SK-MEL-5 (cell line): ENCODE measurements around the gene SLC17A5. TPM values are rescaled to one million over a fixed set of nuclear protein-coding genes. Genes with fewer than 3 reads are reported as not detected.

Experiments used
- DNase-seq: peaks from one replicate; pipeline ENCODE4 v3.0.0-alpha.2; 2016; ENCODE audit warnings: low read depth, low spot score
- in situ Hi-C: cut with HindIII; loops from 2 replicates; pipeline ENCODE4 v1.10.0; 2016; ENCODE audit warnings: low sequenced_read_pairs, high pct_unique_total_duplicates, low pct_unique_long_range_greater_than_20kb
- total RNA-seq: library from RNA; depleted of rRNA; stranded (reverse); fragments of >200 nt; shearing (Covaris generic); gene quantifications from 2 replicates; pipeline ENCODE4 v1.2.3, GENCODE V29; 2014

Gene SLC17A5
- total RNA-seq, 1 experiment from 2014 or later, result 24.9 TPM

GRCh38 chr6:73671911-73672685, 18.3 kb upstream of the SLC17A5 start:
- no peak for DNase-seq
- in situ Hi-C loops, result no loop called here

DNA sequence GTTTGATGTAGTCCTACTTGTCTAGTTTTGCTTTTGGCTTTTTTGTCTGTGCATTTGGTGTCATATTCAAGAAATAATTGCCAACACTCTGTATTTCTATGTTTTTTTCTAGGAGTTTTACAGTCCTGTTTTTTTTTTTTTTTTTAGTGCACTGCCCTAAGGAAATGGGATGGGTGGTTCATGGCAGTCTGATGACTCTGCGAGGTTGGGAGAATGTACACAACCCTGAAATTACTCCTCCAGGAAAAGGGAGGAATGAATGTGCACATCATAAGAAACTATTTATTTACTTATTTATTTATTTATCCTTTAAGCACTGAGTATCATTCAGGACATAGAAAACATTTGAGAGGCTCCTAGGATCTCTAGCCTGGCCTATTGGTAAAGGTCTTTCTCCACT, 15.2 kb upstream of the SLC17A5 start:
- in situ Hi-C loops, result no loop called here
- no peak for DNase-seq

- in situ Hi-C loops, result no loop called here
- no peak for DNase-seq
Measured at GRCh38 chr6:73667798-73668197, 14.0 kb upstream of the SLC17A5 start.

DNA sequence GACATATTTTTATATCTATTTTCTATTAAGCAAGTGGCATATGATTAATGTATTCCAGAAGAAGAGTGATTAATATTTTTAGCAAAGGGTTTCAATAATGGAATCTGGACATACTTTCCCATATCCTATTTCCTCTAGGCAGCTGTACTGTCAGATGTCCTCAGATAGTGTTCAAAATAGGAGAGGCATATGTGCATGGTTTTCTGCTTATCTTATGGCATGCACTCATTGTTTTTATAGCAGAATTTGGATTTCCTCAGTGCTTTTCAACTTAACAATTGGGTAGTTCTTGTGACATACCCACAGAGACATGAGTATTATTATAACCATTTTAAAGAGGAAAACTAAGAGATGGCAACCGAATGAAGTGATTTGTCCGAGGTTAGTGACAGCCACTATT, 12.6 kb upstream of the SLC17A5 start:
- DNase-seq, result no peak
- in situ Hi-C loops, result no loop called here

GRCh38 chr6:73665686-73666319, 12.0 kb upstream of the SLC17A5 start:
- DNase-seq, result no peak
- in situ Hi-C loops, result no loop called here

DNA sequence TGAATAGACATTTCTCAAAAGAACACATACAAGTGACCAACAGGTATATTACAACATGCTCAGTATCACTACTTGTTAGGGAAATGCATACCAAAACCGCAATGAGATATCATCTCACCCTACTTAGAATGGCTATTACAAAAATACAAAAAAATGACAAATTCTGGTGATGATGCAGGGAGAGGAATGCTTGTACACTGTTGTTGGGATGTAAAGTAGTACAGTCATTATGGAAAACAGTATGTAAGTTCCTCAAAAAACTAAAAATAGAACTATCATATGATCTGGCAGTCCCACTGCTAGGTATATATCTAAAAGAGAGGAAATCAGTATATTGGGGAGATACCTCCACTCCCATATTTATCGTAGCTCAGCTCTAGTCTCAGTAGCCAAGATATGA, 10.9 kb upstream of the SLC17A5 start:
- no peak for DNase-seq
- in situ Hi-C loops, result no loop called here

GRCh38 chr6:73657201-73657600, 3.4 kb upstream of the SLC17A5 start:
- in situ Hi-C loops, result no loop called here
- DNase-seq, result no peak

GRCh38 chr6:73656531-73657145, 2.8 kb upstream of the SLC17A5 start:
- in situ Hi-C loops, result no loop called here
- DNase-seq, result no peak

DNA sequence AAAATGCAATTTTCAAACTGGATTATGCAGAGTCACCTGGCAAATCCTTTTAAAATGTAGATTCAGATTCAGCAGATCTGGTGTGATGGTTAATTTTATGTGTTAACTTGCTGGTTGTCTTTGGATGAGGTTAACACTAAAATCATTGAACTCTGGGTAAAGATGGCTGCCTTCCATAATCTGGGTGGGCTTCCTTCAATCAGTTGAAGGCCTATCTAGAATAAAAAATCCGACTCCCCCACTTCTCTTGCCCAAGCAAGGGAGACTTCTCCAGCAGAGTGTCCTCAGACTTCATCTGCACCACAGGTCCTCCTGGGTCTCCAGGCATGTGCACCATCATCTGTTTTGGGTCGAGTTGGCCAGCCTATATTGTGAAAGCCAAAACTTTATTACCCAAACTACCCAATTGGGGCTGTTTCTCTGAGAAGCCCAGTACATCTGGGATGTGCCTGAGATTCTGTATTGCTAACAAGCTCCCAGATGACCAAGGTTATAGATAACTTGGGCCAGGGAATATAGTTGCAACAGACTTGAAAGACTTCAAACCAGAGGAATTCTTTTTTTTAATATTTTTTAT, 1.6 kb upstream of the SLC17A5 start:
- in situ Hi-C loops, result no loop called here
- DNase-seq, result no peak

GRCh38 chr6:73652637-73653570, 888 bp downstream of the SLC17A5 start:
- in situ Hi-C loops, result no loop called here

DNA sequence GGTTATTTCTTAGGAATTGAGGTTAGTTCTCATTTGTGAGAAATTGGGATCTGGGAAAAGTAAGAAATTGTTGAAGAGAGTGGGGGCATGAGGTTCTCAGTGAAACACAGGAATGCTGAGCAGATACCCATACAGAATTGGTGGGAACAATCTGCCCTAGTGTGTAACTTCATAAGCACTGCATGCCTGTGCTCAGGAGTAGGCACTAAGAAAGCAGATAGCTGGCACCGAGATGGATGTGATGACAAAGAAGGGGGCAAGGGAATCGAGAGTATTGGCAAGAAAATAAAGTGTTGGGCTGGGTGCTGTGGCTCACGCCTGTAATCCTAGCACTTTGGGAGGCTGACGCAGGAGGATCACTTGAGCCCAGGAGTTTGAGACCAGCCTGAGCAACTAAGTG, 4.0 kb downstream of the SLC17A5 start:
- in situ Hi-C loops, result no loop called here
- DNase-seq, result no peak

More at GRCh38 chr6:73652637-73653570, 888 bp downstream of the SLC17A5 start:
- peak; percentile 56 for DNase-seq

- in situ Hi-C loops, result no loop called here
- no peak for DNase-seq
Measured at GRCh38 chr6:73648166-73648565, 5.6 kb downstream of the SLC17A5 start.

- no peak for DNase-seq
- in situ Hi-C loops, result no loop called here
Measured at GRCh38 chr6:73644941-73645591, 8.7 kb downstream of the SLC17A5 start.

- in situ Hi-C loops, result no loop called here
Measured at GRCh38 chr6:73644030-73644429, 9.8 kb downstream of the SLC17A5 start.

GRCh38 chr6:73642530-73642929, 11.3 kb downstream of the SLC17A5 start:
- DNase-seq, result no peak
- in situ Hi-C loops, result no loop called here

More at GRCh38 chr6:73644030-73644429, 9.8 kb downstream of the SLC17A5 start:
- no peak for DNase-seq

- DNase-seq, result no peak
- in situ Hi-C loops, result no loop called here
Measured at GRCh38 chr6:73640179-73640750, 13.5 kb downstream of the SLC17A5 start.

DNA sequence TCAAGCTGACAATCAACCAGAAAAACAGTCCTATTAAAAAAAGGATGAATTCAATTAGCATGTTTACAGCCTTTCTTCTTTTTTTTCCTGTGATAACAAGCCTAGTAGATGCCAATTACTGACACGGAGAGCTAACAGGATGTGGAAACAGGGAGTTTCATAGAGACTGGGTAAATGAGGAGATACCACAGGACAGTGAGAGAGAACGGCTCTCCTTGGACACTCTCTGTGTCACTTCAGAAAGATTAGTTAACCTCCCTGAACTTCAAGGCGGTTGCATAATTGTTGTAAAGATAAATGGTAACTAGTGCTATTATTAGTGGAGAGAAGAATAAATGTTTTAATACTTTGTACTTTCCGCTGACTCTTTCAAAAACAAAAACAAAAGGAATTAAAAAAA, 14.8 kb downstream of the SLC17A5 start:
- in situ Hi-C loops, result no loop called here
- no peak for DNase-seq
